WTC11 (cell line): Measurements from ENCODE around the gene MTUS2. TPM values are rescaled to one million over a fixed set of nuclear protein-coding genes. Genes with fewer than 3 reads are reported as not detected.

Experiments used
- total RNA-seq: library from RNA; stranded (reverse); gene quantifications from 3 replicates; pipeline ENCODE4 v1.2.3, GENCODE V29; 2021

The MTUS2 gene
- total RNA-seq, 1 experiment from 2014 or later: 0.22 TPM

Other genes with a start within 250 kb of the MTUS2 start
- 90.8 to 95.0 TPM (median 92.2 TPM) in 3 replicates for gene POMP, start 161.2 kb upstream of the MTUS2 start, total RNA-seq
- 0.39 to 0.79 TPM (median 0.55 TPM) in 3 replicates for gene SLC46A3, start 101.4 kb upstream of the MTUS2 start, total RNA-seq